ENCODE results near the gene ACY1.

Gene ACY1

GRCh38 chr3:52010431-52010830 is 27.1 kb downstream of the ACY1 start:
- no peak for TF ChIP-seq CTCF (IDR thresholded peaks at IDR 0.05; ENCODE audit: unreplicated experiment in 3 of 3)
- Mint-ChIP-seq H3K36me3 (ENCODE audit: low read depth) (no peaks in the 10 kb centered on the region), H3K9me3 (no peaks in the 10 kb centered on the region), H3K4me3 (no peak overlapping the region), H3K27ac (no peak overlapping the region), H3K4me1 (peaks cover 21% of the 10 kb centered on the region), H3K27me3 (ENCODE audit: low read depth) (peaks cover 9% of the 10 kb centered on the region)

- H3K9me3 Mint-ChIP-seq = no peaks in the 10 kb centered on the region
- TF ChIP-seq CTCF (IDR thresholded peaks at IDR 0.05; ENCODE audit: unreplicated experiment in 3 of 3) = no peak
- H3K36me3 Mint-ChIP-seq (ENCODE audit: low read depth) = no peaks in the 10 kb centered on the region
- H3K27me3 Mint-ChIP-seq (ENCODE audit: low read depth) = peaks cover 5% of the 10 kb centered on the region
- no peak overlapping the region for H3K4me3 Mint-ChIP-seq
- H3K27ac Mint-ChIP-seq = no peak overlapping the region
- H3K4me1 Mint-ChIP-seq = peaks cover 13% of the 10 kb centered on the region
Observed at GRCh38 chr3:52012699-52013098, 29.4 kb downstream of the ACY1 start.

GRCh38 chr3:52013802-52014598 is 30.7 kb downstream of the ACY1 start:
- peaks cover 4% of the 10 kb centered on the region for H3K27me3 Mint-ChIP-seq (ENCODE audit: low read depth)
- TF ChIP-seq CTCF (IDR thresholded peaks at IDR 0.05; ENCODE audit: unreplicated experiment in 3 of 3) = no peak
- H3K36me3 Mint-ChIP-seq (ENCODE audit: low read depth) = no peaks in the 10 kb centered on the region
- H3K4me3 Mint-ChIP-seq = no peak overlapping the region
- peaks cover 13% of the 10 kb centered on the region for H3K4me1 Mint-ChIP-seq
- H3K27ac Mint-ChIP-seq = no peak overlapping the region
- no peaks in the 10 kb centered on the region for H3K9me3 Mint-ChIP-seq

GRCh38 chr3:52014613-52015012 is 31.3 kb downstream of the ACY1 start:
- H3K4me3 Mint-ChIP-seq = no peak overlapping the region
- TF ChIP-seq CTCF (IDR thresholded peaks at IDR 0.05; ENCODE audit: unreplicated experiment in 3 of 3) = peak in 2 of 3 experiments; percentile 19 to 36

GRCh38 chr3:52015438-52016228 is 32.3 kb downstream of the ACY1 start:
- Mint-ChIP-seq H3K27ac (no peak overlapping the region), H3K36me3 (ENCODE audit: low read depth) (no peaks in the 10 kb centered on the region), H3K27me3 (ENCODE audit: low read depth) (peaks cover 4% of the 10 kb centered on the region), H3K9me3 (no peaks in the 10 kb centered on the region), H3K4me3 (no peak overlapping the region), H3K4me1 (peaks cover 22% of the 10 kb centered on the region)
- no peak for TF ChIP-seq CTCF (IDR thresholded peaks at IDR 0.05; ENCODE audit: unreplicated experiment in 3 of 3)

More at GRCh38 chr3:52014613-52015012, 31.3 kb downstream of the ACY1 start:
- no peaks in the 10 kb centered on the region for H3K9me3 Mint-ChIP-seq
- H3K36me3 Mint-ChIP-seq (ENCODE audit: low read depth) = no peaks in the 10 kb centered on the region
- H3K27ac Mint-ChIP-seq = no peak overlapping the region
- peaks cover 18% of the 10 kb centered on the region for H3K4me1 Mint-ChIP-seq
- peaks cover 4% of the 10 kb centered on the region for H3K27me3 Mint-ChIP-seq (ENCODE audit: low read depth)

Measured in nephron (organoid).